ENCODE measurements around the gene GPHB5.
A peak's percentile ranks its signal among the peaks of the same experiment; 100 is the strongest.
"Not testable (repeated sequence)": the region's sequence is repeated elsewhere in the genome, so short reads cannot be mapped to it uniquely, and the experiment has no call there.

Gene GPHB5

GRCh38 chr14:63292805-63293204 is 25.9 kb downstream of the GPHB5 start:
- no peak for DNase-seq

GRCh38 chr14:63290741-63291430 is 27.8 kb downstream of the GPHB5 start:
- DNase-seq = no peak

- DNase-seq = no peak
These were observed 29.9 kb downstream of the GPHB5 start for GRCh38 chr14:63288853-63289252.

- DNase-seq = no peak
These were observed 30.9 kb downstream of the GPHB5 start for GRCh38 chr14:63287666-63288483.

- no peak for DNase-seq
These were observed 32.7 kb downstream of the GPHB5 start for GRCh38 chr14:63286071-63286470.

GRCh38 chr14:63283884-63284248 is 34.9 kb downstream of the GPHB5 start:
- DNase-seq = no peak

GRCh38 chr14:63282997-63283883 is 35.5 kb downstream of the GPHB5 start:
- no peak for DNase-seq

- not testable (repeated sequence) for DNase-seq
These were observed 38.8 kb downstream of the GPHB5 start for GRCh38 chr14:63279933-63280332.

- no peak for DNase-seq
These were observed 41.0 kb downstream of the GPHB5 start for GRCh38 chr14:63277591-63278183.

- peak; percentile 12 to 26 (median 23) for DNase-seq
These were observed 42.0 kb downstream of the GPHB5 start for GRCh38 chr14:63276492-63277342.

GRCh38 chr14:63276016-63276415 is 42.7 kb downstream of the GPHB5 start:
- no peak for DNase-seq

GRCh38 chr14:63275611-63276010 is 43.1 kb downstream of the GPHB5 start:
- DNase-seq = no peak

- DNase-seq = no peak
These were observed 44.7 kb downstream of the GPHB5 start for GRCh38 chr14:63273717-63274655.

GRCh38 chr14:63273129-63273528 is 45.6 kb downstream of the GPHB5 start:
- no peak for DNase-seq

- no peak for DNase-seq
These were observed 49.0 kb downstream of the GPHB5 start for GRCh38 chr14:63269561-63270225.

- DNase-seq = no peak
These were observed 50.0 kb downstream of the GPHB5 start for GRCh38 chr14:63268771-63269170.

- no peak for DNase-seq
These were observed 51.6 kb downstream of the GPHB5 start for GRCh38 chr14:63267171-63267570.

GRCh38 chr14:63266106-63266505 is 52.6 kb downstream of the GPHB5 start:
- DNase-seq = no peak
